HepG2 (cell line): Measurements from ENCODE around the gene TMEM53. TPM values are rescaled to one million over a fixed set of nuclear protein-coding genes. Genes with fewer than 3 reads are reported as not detected.
A peak's percentile ranks its signal among the peaks of the same experiment; 100 is the strongest.
"Not testable (repeated sequence)": the region's sequence is repeated elsewhere in the genome, so short reads cannot be mapped to it uniquely, and the experiment has no call there.

Experiments used
- ATAC-seq: fragments of 200-7000 bp; cut with Tn5 transposase; 3 replicates; pipeline ENCODE4 v1.9.1; 2020; ENCODE audit warnings: mild to moderate bottlenecking, moderate library complexity
- BruUV-seq: library from RNA; stranded (reverse); fragments of 400-500 nt; replicated peaks from 2 replicates; lab custom pipeline; 2021; lab: Mats Ljungman, UMichigan
- CTCF ChIA-PET: fragments of 300-600 bp; formaldehyde crosslinking; extraction: SDS; loops from one replicate; lab custom pipeline; 2021; ENCODE audit warnings: low total read pairs, inconsistent platforms, low intra/inter-chr PET ratio; lab: Yijun Ruan, JAX
- POLR2A ChIA-PET: fragments of 350-600 bp; sonication (Branson Sonifier 250); formaldehyde crosslinking; loops from one replicate; lab custom pipeline; 2020; ENCODE audit warnings: antibody characterized with exemption, inconsistent platforms; lab: Yijun Ruan, JAX
- DNase-seq: peaks from one replicate; pipeline ENCODE4 v3.0.0-alpha.2; 2015; ENCODE audit warnings: low spot score
- FAIRE-seq: peaks from 3 replicates; lab custom pipeline; 2011; peaks lifted over from hg19 to GRCh38; lab: Jason Lieb, UNC
- H2AFZ ChIP-seq: one replicate; pipeline ENCODE4 v1.6.1; 2011; ENCODE audit warnings: low read length, inconsistent platforms
- H3K27ac ChIP-seq: fragments of 300-600 bp; 3 replicates; pipeline ENCODE4 v1.8.0; 2011; ENCODE audit warnings: mixed run types, mild to moderate bottlenecking, mixed read lengths, low read length, inconsistent platforms; ENCODE audit not compliant: insufficient read depth; ENCODE audit errors: extremely low read length
- H3K27me3 ChIP-seq, 2 experiments: fragments of 200-600 bp in 1 of 2; 2 replicates in 1 of 2; 3 replicates in 1 of 2; pipeline versions ENCODE4 v1.6.0 to v1.8.0; 2011; ENCODE audit warnings: low read length in 2 of 2, mild to moderate bottlenecking in 2 of 2, moderate library complexity in 2 of 2, inconsistent platforms in 1 of 2; ENCODE audit not compliant: insufficient read depth in 2 of 2, control insufficient read depth in 1 of 2
- H3K36me3 ChIP-seq, 2 experiments: fragments of 200-600 bp in 1 of 2; replicated peaks in 1 of 2; 2 replicates in 1 of 2; 3 replicates in 1 of 2; pipeline versions ENCODE4 v1.5.1 to v1.8.0; 2011; ENCODE audit warnings: low read length in 2 of 2, inconsistent platforms in 1 of 2; ENCODE audit not compliant: insufficient read depth in 2 of 2, control insufficient read depth in 1 of 2
- H3K4me1 ChIP-seq: 2 replicates; pipeline ENCODE4 v1.5.1; 2012; ENCODE audit warnings: low read length, inconsistent platforms; ENCODE audit not compliant: insufficient read depth
- H3K4me2 ChIP-seq: 2 replicates; pipeline ENCODE4 v1.6.0; 2011; ENCODE audit warnings: low read depth, low read length, inconsistent platforms
- H3K4me3 ChIP-seq, 3 experiments: fragments of 200-600 bp in 1 of 3; sonication (generic), shearing (Covaris generic) in 1 of 3; replicated peaks in 1 of 3; 2 replicates each; pipeline ENCODE4 v1.5.1; 2011 to 2016; ENCODE audit warnings: low read length in 3 of 3, inconsistent platforms in 2 of 3, low read depth in 2 of 3, mild to moderate bottlenecking in 2 of 3, control low read depth in 1 of 3, mixed read lengths in 1 of 3; ENCODE audit not compliant: insufficient read depth in 1 of 3
- H3K79me2 ChIP-seq: one replicate; pipeline ENCODE4 v1.6.1; 2011; ENCODE audit warnings: low read length, inconsistent platforms; ENCODE audit not compliant: insufficient read depth
- H3K9ac ChIP-seq: 2 replicates; pipeline ENCODE4 v1.6.0; 2011; ENCODE audit warnings: mild to moderate bottlenecking, low read depth, low read length, inconsistent platforms; ENCODE audit not compliant: insufficient read depth
- H3K9me3 ChIP-seq: 2 replicates; pipeline ENCODE4 v1.5.1; 2012; ENCODE audit warnings: mild to moderate bottlenecking, low read length
- H4K20me1 ChIP-seq: 2 replicates; pipeline ENCODE4 v1.6.0; 2011; ENCODE audit warnings: inconsistent platforms, mild to moderate bottlenecking, low read length, moderate library complexity; ENCODE audit not compliant: insufficient read depth
- ATF3 ChIP-seq: sonication (generic); formaldehyde crosslinking; IDR thresholded peaks from 2 replicates; pipeline ENCODE4 v1.4.0; 2020; ENCODE audit warnings: missing genetic modification reagents
- ATF4 ChIP-seq, 2 experiments: fragments of 450-650 bp in 1 of 2; sonication (generic) in 1 of 2; formaldehyde crosslinking; IDR thresholded peaks; 2 replicates each; pipeline versions ENCODE4 v1.5.0 to v1.8.0; 2020 to 2022; ENCODE audit warnings: mild to moderate bottlenecking in 1 of 2, missing genetic modification reagents in 1 of 2
- CEBPB ChIP-seq: IDR thresholded peaks from 2 replicates; pipeline ENCODE4 v1.6.1; 2011; ENCODE audit warnings: low read depth, low read length, improper control_type of control experiment, borderline replicate concordance
- CEBPG ChIP-seq: IDR thresholded peaks from 2 replicates; pipeline ENCODE4 v1.6.1; 2016
- ELF3 ChIP-seq: IDR thresholded peaks from 2 replicates; pipeline ENCODE4 v1.6.1; 2016; ENCODE audit warnings: missing genetic modification reagents, missing compliant biosample characterization
- EP300 ChIP-seq, 3 experiments: sonication (generic) in 1 of 3; formaldehyde crosslinking in 1 of 3; IDR thresholded peaks; 2 replicates each; pipeline versions ENCODE4 v1.5.1 to v1.6.1; 2011 to 2020; ENCODE audit warnings: low read depth in 2 of 3, low read length in 2 of 3, borderline replicate concordance in 1 of 3, improper control_type of control experiment in 1 of 3, mild to moderate bottlenecking in 1 of 3, missing genetic modification reagents in 1 of 3, moderate library complexity in 1 of 3
- FOXA1 ChIP-seq, 2 experiments: fragments of 450-650 bp in 1 of 2; sonication (generic) in 1 of 2; formaldehyde crosslinking in 1 of 2; IDR thresholded peaks; 2 replicates each; pipeline versions ENCODE4 v1.4.0 to v1.6.1; 2016 to 2020; ENCODE audit warnings: missing genetic modification reagents in 1 of 2
- FOXA3 ChIP-seq: IDR thresholded peaks from 2 replicates; pipeline ENCODE4 v1.6.1; 2016; ENCODE audit warnings: missing genetic modification reagents, missing compliant biosample characterization
- ISX ChIP-seq: sonication (generic); formaldehyde crosslinking; conservative IDR thresholded peaks from 2 replicates; pipeline ENCODE4 v1.5.0; 2020; ENCODE audit warnings: missing genetic modification reagents
- JUND ChIP-seq: sonication (generic); formaldehyde crosslinking; IDR thresholded peaks from 2 replicates; pipeline ENCODE4 v1.8.0; 2022; ENCODE audit warnings: mild to moderate bottlenecking, missing genetic modification reagents
- KLF16 ChIP-seq, 2 experiments: sonication (generic) in 1 of 2; formaldehyde crosslinking in 1 of 2; IDR thresholded peaks; 2 replicates each; pipeline versions ENCODE4 v1.6.1 to v1.8.0; 2016 to 2023; ENCODE audit warnings: missing genetic modification reagents in 2 of 2, missing compliant biosample characterization in 1 of 2
- MAX ChIP-seq: IDR thresholded peaks from 2 replicates; pipeline ENCODE4 v1.6.1; 2012; ENCODE audit warnings: inconsistent platforms
- PHF8 ChIP-seq: sonication (generic); formaldehyde crosslinking; IDR thresholded peaks from 2 replicates; pipeline ENCODE4 v1.5.0; 2020; ENCODE audit warnings: missing genetic modification reagents
- PLSCR1 ChIP-seq: sonication (generic); formaldehyde crosslinking; IDR thresholded peaks from 2 replicates; pipeline ENCODE4 v1.5.0; 2020; ENCODE audit warnings: missing genetic modification reagents, mild to moderate bottlenecking, borderline replicate concordance
- SAP130 ChIP-seq: IDR thresholded peaks from 2 replicates; pipeline ENCODE4 v1.6.1; 2016; ENCODE audit warnings: low read depth
- SMAD3 ChIP-seq: sonication (generic); formaldehyde crosslinking; IDR thresholded peaks from 2 replicates; pipeline ENCODE4 v1.4.0; 2020; ENCODE audit warnings: missing genetic modification reagents
- ZNF292 ChIP-seq: sonication (generic); formaldehyde crosslinking; IDR thresholded peaks from 2 replicates; pipeline ENCODE4 v1.8.1; 2022; ENCODE audit warnings: mild to moderate bottlenecking, low read depth, missing genetic modification reagents, borderline replicate concordance
- ZNF383 ChIP-seq: sonication (generic); formaldehyde crosslinking; IDR thresholded peaks from 2 replicates; pipeline ENCODE4 v1.4.0; 2020; ENCODE audit warnings: missing genetic modification reagents, mild to moderate bottlenecking, borderline replicate concordance
- WGBS: methylation state at CpG from one replicate; pipeline ENCODE4 v1.1.6; 2017; ENCODE audit warnings: low lambda C conversion rate; 5-methylcytosine and 5-hydroxymethylcytosine counted together
- in situ Hi-C: cut with HindIII; loops from 2 replicates; pipeline ENCODE4 v1.10.0; 2017; ENCODE audit warnings: low pct_unique_long_range_greater_than_20kb; ENCODE audit not compliant: extremely low pct_ligation_motif_present
- intact Hi-C: fragments of 100-400 bp; cut with micrococcal nuclease; formaldehyde crosslinking; loops from one replicate; pipeline ENCODE4 v1.10.0; 2022; ENCODE audit not compliant: unreplicated experiment
- polyA plus RNA-seq, 8 experiments: library from polyadenylated mRNA; depleted of rRNA in 3 of 8; stranded (reverse) in 7 of 8; unstranded in 1 of 8; fragments of >200 nt; fragmentation: Illumina TruSeq in 4 of 8; extraction: Trizol in 4 of 8; gene quantifications; 2 replicates each; pipeline versions ENCODE4 v1.2.1 to v1.2.3, GENCODE V29; 2011 to 2016; ENCODE audit warnings: low read depth in 4 of 8, missing spikeins in 1 of 8, mixed read lengths in 1 of 8; ENCODE audit not compliant: insufficient read depth in 1 of 8
- total RNA-seq, 5 experiments: library from RNA; depleted of rRNA; stranded (reverse); fragments of >200 nt; fragmentation: Illumina TruSeq; extraction: Trizol; gene quantifications; 2 replicates each; pipeline ENCODE4 v1.2.3, GENCODE V29; 2016; ENCODE audit warnings: low read depth in 1 of 5

The TMEM53 gene
- total and polyA plus RNA-seq, 2 of the 13 experiments (the other 11 are each of a cell fraction or from before 2014, with no cell fraction given): 12.6 to 20.2 TPM

GRCh38 chr1:44700573-44700972 is 26.3 kb upstream of the TMEM53 start:
- no TSS peak for BruUV-seq
- POLR2A ChIA-PET: interaction anchor here (0.5 to 4.2 kb wide), 6 partner anchors 21 to 68 kb away, joined by 3 to 20 read pairs (median 4); partner anchors contain the start of genes ARMH1, RNU5D-1 and TMEM53
- WGBS: 0% methylated on average over 1 of the region's 1 CpG

GRCh38 chr1:44699375-44699774 is 25.1 kb upstream of the TMEM53 start:
- H3K9ac ChIP-seq, BruUV-seq, FAIRE-seq, H2AFZ ChIP-seq, H3K9me3 ChIP-seq, H3K4me2 ChIP-seq, H4K20me1 ChIP-seq, H3K27ac ChIP-seq, intact Hi-C loops, ATAC-seq, H3K79me2 ChIP-seq, H3K27me3 ChIP-seq, DNase-seq, CTCF ChIA-PET, H3K4me3 ChIP-seq, in situ Hi-C loops, H3K36me3 ChIP-seq: not testable (repeated sequence)
- 89% methylated on average over 9 of the region's 9 CpGs for WGBS
- POLR2A ChIA-PET: interaction anchor here (2.2 kb wide), 1 partner anchor 22 kb away, joined by 17 read pairs; no protein-coding TSS in a partner anchor
- peaks cover 73% of the 10 kb centered on the region for H3K4me1 ChIP-seq

More at GRCh38 chr1:44700573-44700972, 26.3 kb upstream of the TMEM53 start:
- FAIRE-seq: peak; percentile 65
- Histone ChIP-seq H3K36me3 (no peaks in the 10 kb centered on the region), H3K4me3 (peak overlapping the region; percentile 26 to 59 (median 29); a peak in 4 of 6 replicates), H3K9ac (peak overlapping the region; percentile 20; the same call in 1 of the 2 replicates), H2AFZ (no peak overlapping the region), H3K79me2 (no peaks in the 10 kb centered on the region), H4K20me1 (no peaks in the 10 kb centered on the region), H3K4me1 (peaks cover 66% of the 10 kb centered on the region), H3K4me2 (peak overlapping the region; percentile 80), H3K27ac (peak overlapping the region; percentile 48), H3K9me3 (no peaks in the 10 kb centered on the region), H3K27me3 (no peaks in the 10 kb centered on the region)
- CTCF ChIA-PET: no interaction called here
- in situ Hi-C loops (no loop called here), intact Hi-C loops (no loop called here)
- peak; percentile 49 for DNase-seq
- TF ChIP-seq ATF4 (CRISPR knock-in tag; IDR thresholded peaks at IDR 0.05) (peak in 1 of 2 experiments; percentile 65; a peak in 2 of 4 replicates), PHF8 (0 out of 2 replicates have a peak, but pooled peaks have one; percentile 7), MAX (0 out of 2 replicates have a peak, but pooled peaks have one; percentile 1), EP300 (IDR thresholded peaks at IDR 0.05; ENCODE audit: low read depth in 2 of 2, low read length in 2 of 2) (0 out of 4 replicates have a peak, but pooled peaks of 1 of the 2 experiments have one; percentile 31), EP300 (CRISPR knock-in tag; IDR thresholded peaks at IDR 0.05; ENCODE audit: borderline replicate concordance) (no peak), FOXA3 (CRISPR knock-in tag) (peak; percentile 86), CEBPB (peak; percentile 76; the same call in 1 of the 2 replicates), FOXA1 (IDR thresholded peaks at IDR 0.05) (no peak), FOXA1 (CRISPR knock-in tag; IDR thresholded peaks at IDR 0.05) (peak; percentile 83), ISX (CRISPR knock-in tag) (no peak), JUND (CRISPR knock-in tag) (no peak), ATF3 (CRISPR knock-in tag) (peak; percentile 76; the same call in 1 of the 2 replicates), ZNF292 (CRISPR knock-in tag) (no peak), KLF16 (CRISPR knock-in tag; IDR thresholded peaks at IDR 0.05) (0 out of 4 replicates have a peak, but pooled peaks of 1 of the 2 experiments have one; percentile 5), CEBPG (CRISPR knock-in tag) (peak; percentile 83), ZNF383 (no peak), ELF3 (0 out of 2 replicates have a peak, but pooled peaks have one; percentile 8), PLSCR1 (CRISPR knock-in tag) (no peak), SMAD3 (CRISPR knock-in tag) (0 out of 2 replicates have a peak, but pooled peaks have one; percentile 12), SAP130 (CRISPR knock-in tag) (no peak)
- peak; percentile 53 for ATAC-seq
